Measurements from ENCODE around the gene AHNAK.

The AHNAK gene

DNA sequence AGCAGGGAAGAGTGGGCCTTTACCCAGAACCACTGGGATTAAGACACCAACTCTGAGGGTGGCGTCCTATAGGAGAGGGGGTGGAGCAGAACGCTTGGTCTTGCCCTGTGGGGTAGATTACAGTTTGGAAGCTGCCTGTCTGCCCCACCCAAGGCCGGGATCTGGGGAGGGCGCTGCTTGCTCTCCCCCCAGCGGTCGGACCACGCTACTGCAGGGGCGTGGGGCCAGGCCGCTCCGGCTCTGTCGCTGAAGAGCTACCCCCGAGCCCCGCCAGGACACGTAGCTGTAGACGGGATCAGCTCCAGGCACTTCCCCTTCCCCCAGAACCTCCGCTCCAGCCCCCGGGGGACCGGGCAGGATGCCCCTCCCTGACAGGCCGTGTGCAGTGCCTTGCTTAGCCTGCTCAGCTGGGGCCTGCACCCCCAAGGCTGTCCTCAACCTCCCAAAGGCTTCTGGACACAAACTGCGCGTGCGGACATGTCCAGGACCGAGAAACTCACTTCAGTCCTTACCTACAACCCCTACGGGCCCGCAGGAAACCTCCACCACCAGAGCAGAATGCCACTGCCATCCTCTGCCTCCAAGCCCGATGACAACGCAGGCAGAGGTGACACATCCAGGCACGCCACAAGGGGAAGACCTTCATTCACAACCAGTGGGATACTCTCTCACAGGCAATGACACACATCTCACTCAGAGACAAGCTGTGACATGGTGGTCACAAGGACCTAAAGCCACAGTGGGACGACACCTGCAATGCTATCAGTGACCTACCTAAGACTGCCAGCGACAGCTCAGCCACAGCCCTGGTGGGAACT is 3.6 kb downstream of the AHNAK start:
- DNase-seq (ENCODE audit: low spot score): peak; percentile 67
- CTCF ChIA-PET: interaction anchor here (0.5 to 4.8 kb wide), 28 partner anchors 9 to 795 kb away, joined by 3 to 74 read pairs (median 5); no protein-coding TSS in a partner anchor
- TF ChIP-seq, protein P1, sequence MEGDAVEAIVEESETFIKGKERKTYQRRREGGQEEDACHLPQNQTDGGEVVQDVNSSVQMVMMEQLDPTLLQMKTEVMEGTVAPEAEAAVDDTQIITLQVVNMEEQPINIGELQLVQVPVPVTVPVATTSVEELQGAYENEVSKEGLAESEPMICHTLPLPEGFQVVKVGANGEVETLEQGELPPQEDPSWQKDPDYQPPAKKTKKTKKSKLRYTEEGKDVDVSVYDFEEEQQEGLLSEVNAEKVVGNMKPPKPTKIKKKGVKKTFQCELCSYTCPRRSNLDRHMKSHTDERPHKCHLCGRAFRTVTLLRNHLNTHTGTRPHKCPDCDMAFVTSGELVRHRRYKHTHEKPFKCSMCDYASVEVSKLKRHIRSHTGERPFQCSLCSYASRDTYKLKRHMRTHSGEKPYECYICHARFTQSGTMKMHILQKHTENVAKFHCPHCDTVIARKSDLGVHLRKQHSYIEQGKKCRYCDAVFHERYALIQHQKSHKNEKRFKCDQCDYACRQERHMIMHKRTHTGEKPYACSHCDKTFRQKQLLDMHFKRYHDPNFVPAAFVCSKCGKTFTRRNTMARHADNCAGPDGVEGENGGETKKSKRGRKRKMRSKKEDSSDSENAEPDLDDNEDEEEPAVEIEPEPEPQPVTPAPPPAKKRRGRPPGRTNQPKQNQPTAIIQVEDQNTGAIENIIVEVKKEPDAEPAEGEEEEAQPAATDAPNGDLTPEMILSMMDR (conservative IDR thresholded peaks at IDR 0.05; ENCODE audit: low read depth): peak; percentile 97
- POLR2A ChIA-PET (ENCODE audit: low non-redundant PET): interaction anchor here (0.6 to 1.1 kb wide), 3 partner anchors 10 to 152 kb away, joined by 3 read pairs; no protein-coding TSS in a partner anchor
- H3K27ac ChIP-seq: peak overlapping the region; percentile 100

- ChIA-PET POLR2A (ENCODE audit: low non-redundant PET) (interaction anchor here (0.6 kb wide), 1 partner anchor 152 kb away, joined by 3 read pairs; no protein-coding TSS in a partner anchor), CTCF (interaction anchor here (0.5 to 4.8 kb wide), 21 partner anchors 11 to 149 kb away, joined by 3 to 74 read pairs (median 6); no protein-coding TSS in a partner anchor)
- TF ChIP-seq, protein P1 (conservative IDR thresholded peaks at IDR 0.05; ENCODE audit: low read depth): no peak
- DNase-seq (ENCODE audit: low spot score): no peak
- peak overlapping the region; percentile 100 for H3K27ac ChIP-seq
These were observed 4.4 kb downstream of the AHNAK start for GRCh38 chr11:62542111-62542745.

DNA sequence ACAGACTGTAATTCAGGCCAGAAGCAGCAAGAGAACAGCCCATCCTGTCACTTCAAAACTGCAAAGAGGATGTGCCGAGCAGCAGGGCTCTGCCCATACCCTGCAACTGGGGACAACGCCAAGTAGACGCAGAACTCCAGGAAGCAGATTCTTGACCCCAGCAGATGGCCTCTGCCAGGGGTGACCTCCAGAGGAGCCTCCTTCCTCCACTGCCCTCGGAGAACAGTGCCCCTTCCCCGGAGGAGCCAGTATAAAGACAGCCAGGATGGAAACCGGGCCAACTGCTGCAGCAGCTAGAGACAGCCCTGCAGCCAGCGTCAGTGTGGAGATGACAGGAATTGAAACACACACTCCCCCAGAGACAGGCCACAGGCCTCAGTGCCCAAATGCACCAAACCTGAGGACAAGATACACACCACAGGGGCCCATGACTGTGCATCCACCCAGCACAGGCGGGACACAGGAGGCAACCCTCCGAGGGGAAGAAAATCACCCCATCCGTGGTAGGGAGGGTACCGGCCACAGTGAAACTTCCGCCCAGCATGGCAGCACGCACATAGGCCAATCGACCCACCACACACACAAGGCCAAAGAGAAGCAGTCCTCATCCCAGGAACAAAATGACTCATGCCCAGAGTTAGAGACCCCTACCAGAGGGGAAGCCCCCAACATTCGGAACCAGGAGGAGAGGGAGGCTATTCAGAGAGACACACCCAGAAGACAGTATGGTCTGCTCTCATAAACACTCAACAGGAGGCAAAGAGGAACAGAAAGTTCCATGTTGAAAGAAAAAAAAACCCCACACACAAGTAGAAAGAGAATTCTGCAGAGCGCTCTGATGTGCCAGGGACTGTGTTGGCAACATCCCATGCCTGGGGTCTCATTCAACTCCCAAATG is 5.6 kb downstream of the AHNAK start:
- ChIA-PET CTCF (interaction anchor here (0.6 to 4.8 kb wide), 5 partner anchors 33 to 146 kb away, joined by 4 to 33 read pairs (median 7); no protein-coding TSS in a partner anchor), POLR2A (ENCODE audit: low non-redundant PET) (no interaction called here)
- no peak for DNase-seq (ENCODE audit: low spot score)
- TF ChIP-seq, protein P1 (conservative IDR thresholded peaks at IDR 0.05; ENCODE audit: low read depth): no peak
- H3K27ac ChIP-seq: peak overlapping the region; percentile 100

DNA sequence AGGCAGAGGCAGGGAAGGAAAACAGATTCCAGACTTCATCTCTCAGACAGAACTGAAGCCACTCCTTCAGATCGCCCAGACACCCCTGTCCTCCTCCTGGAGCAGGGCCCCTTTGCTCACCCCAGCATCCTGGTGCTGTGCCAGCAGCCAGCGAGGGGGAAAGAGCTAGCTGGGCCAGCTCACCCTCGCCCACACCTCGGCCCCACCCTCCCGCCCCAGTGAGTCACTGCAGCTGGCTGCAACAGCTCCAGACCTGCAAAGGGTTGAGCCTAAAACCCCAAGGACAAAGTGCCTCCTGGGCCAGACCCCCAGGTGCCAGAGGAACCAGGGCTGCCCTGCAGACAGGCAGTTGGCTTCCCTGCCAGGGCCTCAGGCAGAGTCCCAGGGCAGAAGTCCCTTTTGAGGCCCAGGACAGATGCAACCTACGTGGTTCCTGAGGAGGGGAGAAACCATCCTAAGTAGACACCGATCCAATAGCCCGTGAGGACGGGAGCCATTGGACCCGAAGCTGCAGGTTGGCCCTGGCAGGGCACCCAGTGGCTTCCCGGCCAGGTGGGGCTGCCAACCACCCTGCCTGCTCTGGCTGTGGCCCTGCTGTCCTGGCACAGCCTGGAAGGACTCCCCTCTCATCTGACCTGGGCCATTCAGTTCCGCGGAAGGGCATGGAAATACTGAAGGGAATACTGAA is 7.2 kb downstream of the AHNAK start:
- POLR2A ChIA-PET (ENCODE audit: low non-redundant PET): no interaction called here
- CTCF ChIA-PET: interaction anchor here (1.0 to 1.6 kb wide), 4 partner anchors 21 to 115 kb away, joined by 3 to 6 read pairs (median 4); no protein-coding TSS in a partner anchor
- TF ChIP-seq, protein P1 (conservative IDR thresholded peaks at IDR 0.05; ENCODE audit: low read depth): no peak
- peak; percentile 90 for DNase-seq (ENCODE audit: low spot score)
- peak overlapping the region; percentile 100 for H3K27ac ChIP-seq

DNA sequence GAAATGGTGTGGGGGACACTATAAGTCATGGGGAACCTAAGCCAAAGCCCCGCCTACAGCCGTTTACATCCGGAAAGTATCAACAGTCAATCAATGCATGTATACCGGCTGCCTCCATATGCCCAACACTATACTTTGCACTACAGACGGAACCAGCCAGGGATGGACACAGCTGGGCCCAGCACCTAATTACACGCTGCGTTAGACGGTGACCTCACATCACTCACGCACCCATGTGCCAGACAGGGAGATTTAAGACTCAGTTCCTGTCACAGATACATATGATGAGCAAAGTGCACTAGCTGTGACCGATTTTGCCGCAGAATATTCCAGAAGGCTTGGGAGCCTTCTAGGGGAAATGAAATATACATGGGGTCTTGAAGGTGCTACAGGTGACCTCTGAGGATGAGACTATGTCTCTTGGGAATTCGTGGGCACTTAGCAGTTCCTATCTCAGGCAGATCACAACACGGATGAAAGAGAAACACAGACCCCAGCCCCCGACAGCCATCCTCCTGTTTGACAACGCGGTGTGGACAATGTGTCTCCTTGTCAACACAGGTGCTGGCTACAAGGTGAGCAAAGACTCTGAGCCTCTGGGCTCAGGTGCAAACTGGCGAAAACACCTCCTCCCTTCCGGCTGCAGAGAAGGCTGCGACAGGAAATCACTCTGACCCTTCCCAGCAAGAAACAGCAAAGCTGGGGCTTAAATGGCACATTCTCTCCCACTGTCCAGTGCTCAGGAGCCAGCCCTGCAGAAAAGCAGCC is 8.0 kb downstream of the AHNAK start:
- TF ChIP-seq, protein P1 (conservative IDR thresholded peaks at IDR 0.05; ENCODE audit: low read depth): no peak
- ChIA-PET POLR2A (ENCODE audit: low non-redundant PET) (no interaction called here), CTCF (interaction anchor here (1.6 kb wide), 2 partner anchors 22 to 114 kb away, joined by 4 to 6 read pairs; no protein-coding TSS in a partner anchor)
- DNase-seq (ENCODE audit: low spot score): no peak
- peak overlapping the region; percentile 100 for H3K27ac ChIP-seq

Data from RWPE1 (cell line).